ENCODE measurements around the gene KCNQ1OT1. TPM values are rescaled to one million over a fixed set of nuclear protein-coding genes. Genes with fewer than 3 reads are reported as not detected.

The KCNQ1OT1 gene
- total RNA-seq, 1 donor from 2014 or later: 1.6 TPM

DNA sequence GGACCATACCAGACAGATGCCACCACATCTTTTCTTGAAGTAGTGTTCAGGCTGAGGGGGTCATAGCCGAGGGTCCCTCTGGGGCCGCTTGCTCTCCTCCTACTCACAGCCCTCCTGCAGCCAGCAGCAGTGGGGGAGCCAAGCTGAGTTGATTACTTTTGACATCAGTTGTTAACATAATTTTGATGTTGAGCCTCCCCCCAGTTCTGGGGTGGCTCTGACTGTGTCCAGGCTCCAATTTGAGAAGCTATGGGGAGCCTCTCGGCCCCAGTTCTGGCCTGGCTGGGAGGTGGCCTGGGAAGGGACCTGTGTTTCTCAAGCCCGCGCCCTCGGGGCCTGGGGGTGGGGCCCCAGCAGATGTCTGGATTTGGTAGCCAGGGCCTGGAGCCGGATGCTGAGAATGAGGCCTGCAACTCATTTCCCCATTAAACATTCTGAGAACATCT, 47.9 kb downstream of the KCNQ1OT1 start:
- H3K9me3 ChIP-seq: peaks cover 39% of the 10 kb centered on the region
- ATAC-seq (no peak), DNase-seq (no peak)
- intact Hi-C loops (cut with DNase I): no loop called here
- H3K27me3 ChIP-seq (ENCODE audit: low read depth): no peaks in the 10 kb centered on the region
- no peaks in the 10 kb centered on the region for H3K36me3 ChIP-seq
- no peaks in the 10 kb centered on the region for H3K4me1 ChIP-seq
- no peak overlapping the region for H3K4me3 ChIP-seq
- TF ChIP-seq CTCF (IDR thresholded peaks at IDR 0.05): no peak
- no peak overlapping the region for H3K27ac ChIP-seq

- Histone ChIP-seq H3K36me3 (no peaks in the 10 kb centered on the region), H3K27me3 (ENCODE audit: low read depth) (no peaks in the 10 kb centered on the region), H3K27ac (no peak overlapping the region), H3K4me1 (no peaks in the 10 kb centered on the region), H3K4me3 (no peak overlapping the region), H3K9me3 (peaks cover 43% of the 10 kb centered on the region)
- ATAC-seq: no peak
- intact Hi-C loops (cut with DNase I): no loop called here
- DNase-seq: no peak
- TF ChIP-seq CTCF (IDR thresholded peaks at IDR 0.05): no peak
These were observed 48.7 kb downstream of the KCNQ1OT1 start for GRCh38 chr11:2651054-2651617.

GRCh38 chr11:2650343-2650867, 49.4 kb downstream of the KCNQ1OT1 start:
- H3K9me3 ChIP-seq: peaks cover 49% of the 10 kb centered on the region
- no peak for TF ChIP-seq CTCF (IDR thresholded peaks at IDR 0.05)
- no peaks in the 10 kb centered on the region for H3K36me3 ChIP-seq
- intact Hi-C loops (cut with DNase I): no loop called here
- ATAC-seq (no peak), DNase-seq (no peak)
- H3K27me3 ChIP-seq (ENCODE audit: low read depth): no peaks in the 10 kb centered on the region
- H3K4me1 ChIP-seq: no peaks in the 10 kb centered on the region
- no peak overlapping the region for H3K4me3 ChIP-seq
- no peak overlapping the region for H3K27ac ChIP-seq

- TF ChIP-seq CTCF (IDR thresholded peaks at IDR 0.05): no peak
- Histone ChIP-seq H3K36me3 (no peaks in the 10 kb centered on the region), H3K4me3 (no peak overlapping the region), H3K27me3 (ENCODE audit: low read depth) (no peaks in the 10 kb centered on the region), H3K9me3 (peaks cover 55% of the 10 kb centered on the region), H3K4me1 (no peaks in the 10 kb centered on the region), H3K27ac (no peak overlapping the region)
- intact Hi-C loops (cut with DNase I): no loop called here
- DNase-seq (no peak), ATAC-seq (no peak)
These were observed 49.9 kb downstream of the KCNQ1OT1 start for GRCh38 chr11:2649848-2650247.

DNA sequence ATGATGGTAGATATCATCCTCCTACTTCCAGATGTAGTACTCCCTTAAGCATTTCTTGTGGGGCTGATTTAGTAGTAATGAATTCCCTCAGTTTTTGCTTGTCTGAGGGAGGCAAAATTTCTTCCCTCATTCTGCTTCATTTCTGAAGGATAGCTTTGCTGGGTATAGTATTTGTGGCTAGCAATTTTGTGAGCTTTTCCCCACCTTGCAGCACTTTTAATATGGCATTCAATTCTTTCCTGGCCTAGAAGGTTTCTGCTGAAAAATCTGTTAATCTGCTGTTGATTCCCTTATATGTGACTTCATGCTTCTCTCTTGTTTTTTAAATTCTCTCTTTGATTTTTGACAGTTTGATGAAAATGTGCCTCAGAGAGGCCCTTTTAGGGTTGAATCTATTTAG, 50.4 kb downstream of the KCNQ1OT1 start:
- H3K9me3 ChIP-seq: peaks cover 60% of the 10 kb centered on the region

More for the DNA sequence above, 50.4 kb downstream of the KCNQ1OT1 start:
- no peak for DNase-seq
- no peak overlapping the region for H3K4me3 ChIP-seq
- H3K36me3 ChIP-seq: no peaks in the 10 kb centered on the region
- ATAC-seq: no peak
- H3K27me3 ChIP-seq (ENCODE audit: low read depth): no peaks in the 10 kb centered on the region
- intact Hi-C loops (cut with DNase I): no loop called here
- no peak for TF ChIP-seq CTCF (IDR thresholded peaks at IDR 0.05)
- H3K4me1 ChIP-seq: no peaks in the 10 kb centered on the region
- no peak overlapping the region for H3K27ac ChIP-seq
